T-helper 2 cell treated with Interferon-gamma antibody and Interleukin-4, amounts not matched to agents 100 ng/mL and 5 ng/mL, for 36 hours (primary cell): ENCODE measurements around the gene EPRS1. TPM values are rescaled to one million over a fixed set of nuclear protein-coding genes. Genes with fewer than 3 reads are reported as not detected.
"Not testable (repeated sequence)": the region's sequence is repeated elsewhere in the genome, so short reads cannot be mapped to it uniquely, and the experiment has no call there.

Source experiments
- intact Hi-C: fragments of 100-400 bp; cut with micrococcal nuclease; formaldehyde crosslinking; loops from one replicate; pipeline ENCODE4 v1.15.1; 2023
- total RNA-seq: library from RNA; stranded (reverse); gene quantifications from 2 replicates; pipeline ENCODE4 v1.2.3, GENCODE V29; 2022

EPRS1 gene
- 113 and 119 TPM in 2 replicates for total RNA-seq

- intact Hi-C loops, result loop anchor here (2.0 to 10.0 kb wide), 6 partner anchors 49 to 1761 kb away; partner anchors contain the start of genes IARS2, LYPLAL1 and RRP15
Observed at GRCh38 chr1:220046052-220046930, at the start of gene EPRS1. EPRS1 (minus strand) TSS chr1:220046505; CDS start chr1:220046388, 117 bp downstream.

GRCh38 chr1:220094016-220094911 lies 48.0 kb upstream of the EPRS1 start, which contains the start of gene IARS2:
IARS2 (plus strand) TSS chr1:220094132; CDS start chr1:220094217, 85 bp downstream.
- intact Hi-C loops, result loop anchor here (2.0 to 10.0 kb wide), 3 partner anchors 19 to 99 kb away; partner anchors contain the start of gene EPRS1

- intact Hi-C loops, result loop anchor here (2.0 to 10.0 kb wide), 4 partner anchors 19 to 1809 kb away; partner anchors contain the start of genes EPRS1 and RRP15
Observed at GRCh38 chr1:220093361-220094015, 47.2 kb upstream of the EPRS1 start.

- intact Hi-C loops, result loop anchor here (2.0 to 10.0 kb wide), 2 partner anchors 98 to 1808 kb away; partner anchors contain the start of gene RRP15
Observed at GRCh38 chr1:220092694-220093093, 46.4 kb upstream of the EPRS1 start.

- intact Hi-C loops, result loop anchor here (1.0 to 10.0 kb wide), 4 partner anchors 23 to 182 kb away; partner anchors contain the start of gene RAB3GAP2
Observed at GRCh38 chr1:220089650-220090556, 43.6 kb upstream of the EPRS1 start, which contains the start of gene BPNT1. BPNT1 (minus strand) TSS chr1:220089788; CDS start chr1:220079846, 9,942 bp downstream.

GRCh38 chr1:220086261-220086686 lies 40.0 kb upstream of the EPRS1 start:
- intact Hi-C loops, result not testable (repeated sequence)

GRCh38 chr1:220084460-220084859 lies 38.2 kb upstream of the EPRS1 start:
- intact Hi-C loops, result no loop called here

GRCh38 chr1:220077887-220078286 lies 31.6 kb upstream of the EPRS1 start:
- intact Hi-C loops, result no loop called here

GRCh38 chr1:220076861-220077762 lies 30.8 kb upstream of the EPRS1 start:
- intact Hi-C loops, result no loop called here

GRCh38 chr1:220067269-220068204 lies 21.2 kb upstream of the EPRS1 start:
- intact Hi-C loops, result no loop called here

- intact Hi-C loops, result no loop called here
Observed at GRCh38 chr1:220062629-220063028, 16.3 kb upstream of the EPRS1 start.

GRCh38 chr1:220060876-220061275 lies 14.6 kb upstream of the EPRS1 start:
- intact Hi-C loops, result no loop called here

GRCh38 chr1:220056374-220056773 lies 10.1 kb upstream of the EPRS1 start:
- intact Hi-C loops, result no loop called here

GRCh38 chr1:220045356-220046051 lies 801 bp downstream of the EPRS1 start:
- intact Hi-C loops, result loop anchor here (1.0 to 10.0 kb wide), 8 partner anchors 31 to 1761 kb away; partner anchors contain the start of genes BPNT1, IARS2, LYPLAL1 and RRP15

GRCh38 chr1:220044678-220045355 lies 1.5 kb downstream of the EPRS1 start:
- intact Hi-C loops, result loop anchor here (1.0 to 10.0 kb wide), 5 partner anchors 30 to 1760 kb away; partner anchors contain the start of genes BPNT1 and RRP15

GRCh38 chr1:220043646-220044045 lies 2.7 kb downstream of the EPRS1 start:
- intact Hi-C loops, result loop anchor here (2.0 to 10.0 kb wide), 3 partner anchors 29 to 1759 kb away; partner anchors contain the start of gene RRP15
